GM18511 (cell line): ENCODE measurements around the gene WDR33.
A peak's percentile ranks its signal among the peaks of the same experiment; 100 is the strongest.
"Not testable (repeated sequence)": the region's sequence is repeated elsewhere in the genome, so short reads cannot be mapped to it uniquely, and the experiment has no call there.

Experiments used
- ATAC-seq: cut with Tn5 transposase; IDR thresholded peaks from one replicate; pipeline ENCODE4 v1.9.1; 2021; ENCODE audit warnings: mild to moderate bottlenecking, moderate library complexity; ENCODE audit not compliant: unreplicated experiment

WDR33 gene

DNA sequence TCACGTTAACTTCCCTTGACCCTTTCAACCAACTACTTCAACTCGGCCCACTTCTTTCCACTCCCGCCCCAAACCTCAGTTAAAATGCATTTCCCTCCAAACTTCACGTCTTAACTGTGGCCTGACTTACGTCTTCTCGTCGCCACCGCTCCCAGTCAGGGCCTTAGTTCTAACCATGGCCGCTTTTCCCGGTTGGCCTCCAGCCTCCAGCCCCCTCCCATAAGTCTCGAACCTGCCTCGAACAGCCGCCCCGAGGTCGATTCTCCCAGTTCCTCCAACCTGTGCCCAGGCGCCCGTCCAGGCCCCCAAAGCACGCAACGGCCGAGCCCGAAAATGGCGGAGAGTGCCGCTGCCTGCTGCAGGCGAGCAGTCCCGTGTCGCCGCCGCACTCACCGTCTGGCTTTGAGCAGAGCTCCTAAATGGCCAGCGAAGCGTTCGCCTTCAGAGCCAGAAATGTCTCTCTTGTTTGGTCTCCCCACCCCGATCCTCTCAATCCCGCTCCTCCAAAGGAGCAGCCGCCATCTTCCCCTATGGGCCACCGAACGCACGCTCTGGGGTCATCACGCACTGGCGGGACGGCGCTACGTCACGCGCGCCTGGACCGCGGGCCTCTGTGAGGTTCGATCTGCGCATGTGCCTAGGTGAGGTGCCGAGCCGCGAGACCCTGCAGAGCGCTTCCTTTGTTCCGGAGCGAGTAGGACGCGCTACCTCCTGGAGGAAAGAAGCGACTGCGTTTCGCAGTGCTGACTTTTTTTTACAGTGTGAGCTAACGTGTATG lies at the start of gene WDR33:
TSS of gene WDR33 (minus strand) at position 553 of the 778 bp plus-strand sequence. CDS start 40,190 bp downstream, outside the sequence.
- ATAC-seq: peak; percentile 99

DNA sequence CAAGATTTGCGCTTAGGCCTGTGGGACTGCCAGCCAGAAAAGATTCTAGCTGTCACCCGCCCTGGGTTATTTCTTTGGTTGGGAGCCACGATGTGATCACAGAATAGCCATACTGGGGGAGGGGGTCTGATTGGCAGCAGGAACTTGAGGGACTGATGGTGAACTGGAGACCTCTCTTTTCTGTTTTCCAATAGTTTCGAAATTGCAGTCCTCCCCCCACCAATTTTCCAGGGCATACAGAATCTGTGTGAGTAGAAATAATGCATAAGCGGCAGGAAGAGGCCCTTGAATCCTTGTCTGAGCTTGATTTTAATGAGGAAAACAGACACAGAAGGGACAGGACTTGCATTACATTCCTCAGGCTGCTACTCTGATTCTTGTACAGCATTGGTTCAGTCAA lies 49.2 kb upstream of the WDR33 start:
- no peak for ATAC-seq

DNA sequence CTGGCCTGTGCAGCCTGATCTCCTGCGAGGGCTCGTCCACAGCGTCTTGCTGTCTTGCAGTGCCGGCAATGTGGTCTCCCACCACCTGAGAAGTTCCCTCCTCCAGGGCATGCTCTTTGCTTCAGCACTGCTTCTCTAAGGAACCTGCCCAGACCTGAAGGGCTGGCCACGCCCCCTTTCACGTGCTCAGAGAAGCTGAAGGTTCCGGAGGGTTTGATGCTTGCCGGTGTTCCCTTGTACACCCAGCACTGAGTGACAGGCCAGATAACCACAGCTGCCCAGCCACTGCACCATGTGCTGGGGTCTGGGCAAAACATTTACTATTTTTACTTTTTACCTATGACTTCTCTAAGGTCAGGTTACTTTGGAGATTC lies 48.7 kb upstream of the WDR33 start:
- no peak for ATAC-seq

DNA sequence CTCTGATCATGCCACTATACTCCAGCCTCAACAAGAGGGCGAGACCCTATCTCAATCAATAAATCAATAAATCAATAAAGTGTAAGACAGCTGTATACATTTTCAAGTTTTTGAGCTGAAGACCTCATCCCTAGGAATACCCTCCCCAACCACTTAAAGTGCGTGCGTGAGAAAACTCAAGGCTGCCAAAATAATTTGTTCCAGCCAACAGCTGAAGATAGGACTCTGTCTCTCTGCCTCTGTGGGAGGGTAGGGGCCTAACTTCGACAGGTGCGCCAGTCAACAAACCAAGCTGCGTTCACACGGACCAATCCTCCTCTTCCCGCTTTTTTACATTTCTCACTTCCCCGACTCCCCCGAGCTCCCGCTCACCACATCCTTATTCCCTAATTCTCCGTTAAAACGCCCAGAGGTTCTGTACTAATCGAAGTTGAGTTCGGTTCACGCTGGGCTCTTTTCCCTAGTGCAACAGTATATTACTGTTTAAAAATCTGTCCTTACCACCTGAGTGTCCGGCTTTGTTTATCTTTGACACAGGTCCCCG lies 46.4 kb upstream of the WDR33 start:
- peak; percentile 29 for ATAC-seq

DNA sequence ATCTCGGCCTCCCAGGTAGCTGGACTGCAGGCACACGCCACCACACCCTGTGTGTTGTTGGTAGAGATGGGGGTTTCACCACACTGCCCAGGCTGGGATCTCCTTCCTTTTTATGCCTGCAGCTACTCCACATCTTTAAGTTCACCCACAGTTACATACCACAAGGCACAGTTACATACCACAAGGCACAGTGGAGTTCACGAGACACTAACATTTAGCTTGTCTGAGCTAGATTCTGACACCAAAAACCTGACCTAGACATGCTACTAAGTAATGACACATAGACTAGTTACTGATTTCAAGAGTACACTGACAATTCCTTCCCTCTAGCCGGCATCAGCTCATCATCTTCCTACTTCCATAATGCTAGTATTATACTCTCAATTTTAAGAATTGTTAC lies 42.7 kb upstream of the WDR33 start:
- ATAC-seq: no peak

DNA sequence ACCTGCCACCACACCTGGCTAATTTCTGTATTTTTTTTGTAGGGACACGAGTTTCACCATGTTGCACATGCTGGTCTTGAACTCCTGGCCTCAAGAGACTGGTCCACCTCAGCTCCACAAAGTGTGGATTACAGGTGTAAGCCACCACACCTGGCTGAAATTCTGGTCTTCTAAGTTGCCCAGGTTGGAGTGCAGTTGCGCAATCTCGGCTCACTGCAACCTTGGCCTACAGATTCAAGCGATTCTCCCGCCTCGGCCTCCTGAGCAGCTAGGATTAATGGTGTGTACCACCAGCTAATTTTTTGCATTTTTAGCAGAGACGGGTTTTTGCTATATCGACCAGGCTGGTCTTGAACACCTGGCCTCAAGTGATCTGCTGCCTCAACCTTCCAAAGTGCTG lies 41.4 kb upstream of the WDR33 start:
- ATAC-seq: no peak

DNA sequence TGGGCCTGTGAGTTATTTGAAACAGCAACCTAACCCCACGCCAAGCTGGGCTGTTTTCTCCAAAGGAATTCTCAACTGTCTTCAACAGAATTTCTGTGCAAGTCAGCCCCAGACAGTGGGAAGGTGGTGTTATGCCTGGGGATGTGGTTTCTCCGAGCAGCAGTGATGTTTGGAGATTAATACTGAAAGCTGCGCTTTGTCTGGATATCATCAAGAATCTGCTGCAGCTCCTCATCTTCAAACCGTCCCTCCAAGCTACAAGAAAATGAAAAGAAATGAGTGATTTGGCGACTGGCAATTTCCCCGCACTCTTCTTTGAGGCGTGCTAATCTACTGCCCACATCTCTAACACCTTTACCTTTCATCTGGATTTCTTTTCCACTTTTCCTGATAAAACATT lies 37.0 kb upstream of the WDR33 start:
- ATAC-seq: no peak

DNA sequence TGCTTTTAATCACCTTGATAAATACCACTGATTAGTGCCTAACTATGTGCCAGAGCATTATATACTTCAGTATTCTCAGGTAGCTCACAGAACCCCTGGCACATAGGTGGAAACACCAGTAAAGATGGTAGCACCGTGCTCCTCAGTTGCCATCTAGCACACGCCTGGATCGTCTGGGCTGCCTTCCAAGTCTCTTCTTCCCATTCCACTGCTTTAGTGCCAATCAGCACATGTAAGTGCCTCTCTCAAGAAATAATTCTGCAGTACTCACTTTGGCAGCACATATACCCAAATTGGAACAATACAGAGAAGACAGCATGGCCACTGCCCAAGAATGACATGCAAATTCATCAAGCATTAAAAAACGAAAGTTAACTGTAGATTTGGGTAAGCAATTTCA lies 34.0 kb upstream of the WDR33 start:
- ATAC-seq: no peak

DNA sequence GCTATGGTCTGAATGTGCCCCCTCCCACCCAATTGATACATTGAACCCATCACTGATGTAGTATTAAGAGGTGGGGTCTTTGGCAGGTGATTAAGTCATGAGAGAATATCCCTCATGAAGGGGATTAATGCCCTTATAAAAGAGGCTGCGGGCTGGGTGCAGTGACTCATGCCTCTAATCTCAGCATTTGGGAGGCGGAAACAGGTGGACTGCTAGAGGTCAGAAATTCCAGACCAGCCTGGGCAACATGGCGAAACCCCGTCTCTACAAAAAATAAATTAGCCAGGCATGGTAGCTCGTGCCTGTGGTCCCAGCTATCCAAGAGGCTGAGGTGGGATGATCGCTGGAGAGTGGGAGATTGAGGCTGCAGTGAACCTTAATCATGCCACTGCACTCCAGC lies 32.7 kb upstream of the WDR33 start:
- ATAC-seq: no peak

DNA sequence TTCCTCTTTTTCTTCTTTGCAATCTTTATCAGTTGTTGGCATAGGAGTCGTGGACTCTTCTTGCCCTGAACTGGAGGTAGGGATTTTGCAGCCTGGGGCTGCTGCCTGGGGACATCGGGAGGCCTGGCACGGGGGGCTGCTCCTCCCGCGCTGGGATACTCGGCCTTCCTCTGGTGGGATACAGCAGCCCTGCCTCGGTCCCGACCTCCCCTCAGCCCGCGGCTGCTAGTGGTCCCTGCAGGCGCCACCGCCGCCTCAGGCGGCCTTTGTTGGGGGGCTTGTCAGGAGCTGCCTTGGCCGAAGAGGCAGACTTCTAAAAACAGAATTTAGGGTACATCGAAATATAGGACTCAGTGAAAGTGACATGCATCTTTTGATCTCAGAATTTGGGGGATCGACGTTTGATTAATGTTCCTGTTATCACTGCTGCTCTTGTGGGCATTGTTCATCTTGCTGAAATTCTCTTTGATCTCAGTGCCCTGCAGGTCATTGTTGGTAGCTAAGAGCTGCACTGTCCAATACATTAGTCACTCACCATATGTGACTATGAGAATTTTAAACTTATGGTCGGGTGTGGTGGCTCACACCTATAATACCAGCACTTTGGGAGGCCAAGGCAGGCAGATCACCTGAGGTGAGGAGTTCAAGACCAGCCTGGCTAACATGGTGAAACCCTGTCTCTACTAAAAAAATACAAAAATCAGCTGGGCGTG lies 30.7 kb upstream of the WDR33 start:
- no peak for ATAC-seq

DNA sequence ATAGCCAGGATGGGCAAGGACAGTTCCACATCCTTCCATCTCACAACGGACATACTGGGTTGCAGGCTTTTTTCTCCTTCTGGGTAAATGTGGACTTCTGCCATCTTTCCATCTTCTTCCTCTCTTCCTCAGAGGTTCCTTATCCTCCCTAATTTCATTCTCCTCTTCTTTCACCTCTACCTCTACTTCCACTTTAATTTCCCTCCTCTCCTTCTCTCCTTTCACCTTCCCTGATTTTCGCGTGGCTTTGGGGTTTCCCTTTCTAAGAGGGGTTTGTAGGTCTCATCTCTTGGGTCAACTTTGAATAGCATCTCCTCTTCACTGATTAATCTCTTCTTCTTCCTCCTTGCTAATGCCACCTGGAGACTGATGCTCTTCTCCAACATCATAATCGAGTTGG lies 29.9 kb upstream of the WDR33 start:
- no peak for ATAC-seq

DNA sequence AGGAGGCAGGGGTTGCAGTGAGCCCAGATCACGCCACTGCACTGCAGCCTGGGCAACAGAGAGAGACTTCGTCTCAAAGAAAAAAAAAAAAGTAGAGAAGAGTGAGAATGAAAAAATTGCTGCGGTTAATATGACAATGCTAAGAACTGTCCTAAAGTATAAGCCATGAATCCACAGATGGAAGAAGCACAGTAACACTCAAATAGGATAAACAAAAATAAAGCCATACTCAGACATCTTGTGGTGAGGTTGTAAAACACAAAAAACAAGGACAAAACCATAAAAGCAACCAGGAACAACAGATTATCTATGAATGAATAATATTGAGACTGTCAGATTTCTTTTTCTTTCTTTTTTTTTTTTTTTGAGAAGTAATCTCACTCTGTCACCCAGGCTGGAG lies 24.0 kb upstream of the WDR33 start:
- no peak for ATAC-seq

DNA sequence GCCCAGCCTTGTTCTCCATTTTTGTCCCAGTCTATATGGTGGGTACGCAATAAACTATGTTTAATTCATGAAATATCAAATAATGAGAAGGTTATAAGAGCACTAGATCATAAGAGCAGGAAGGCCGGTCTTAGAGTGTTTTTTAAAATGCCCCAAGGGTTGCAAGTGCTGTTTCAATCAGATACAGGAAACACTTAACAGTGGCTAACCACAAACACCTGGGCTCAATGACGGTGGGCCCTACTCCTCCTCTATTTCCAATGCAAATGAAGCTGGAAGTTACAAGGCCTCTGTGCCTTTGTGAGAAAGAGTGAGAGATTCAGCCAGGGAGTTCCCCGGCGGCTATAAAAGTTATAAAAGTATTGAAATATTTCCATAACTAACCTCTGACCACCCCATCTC lies 18.9 kb upstream of the WDR33 start:
- peak; percentile 98 for ATAC-seq

DNA sequence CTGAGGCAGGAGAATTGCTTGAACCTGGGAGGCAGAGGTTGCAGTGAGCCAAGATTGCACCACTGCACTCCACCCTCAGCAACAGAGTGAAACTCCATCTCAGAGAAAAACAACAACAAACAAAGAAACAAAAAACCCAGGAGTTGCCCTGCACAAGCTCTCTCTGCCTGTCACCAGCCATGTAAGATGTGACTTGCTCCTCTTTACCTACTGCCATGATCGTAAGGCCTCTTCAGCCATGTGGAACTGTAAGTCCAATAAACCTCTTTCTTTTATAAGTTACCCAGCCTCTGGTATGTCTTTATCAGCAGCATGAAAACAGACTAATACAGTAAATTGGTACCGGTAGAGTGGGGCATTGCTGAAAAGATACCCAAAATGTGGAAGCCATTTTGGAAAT lies 15.7 kb upstream of the WDR33 start:
- not testable (repeated sequence) for ATAC-seq

DNA sequence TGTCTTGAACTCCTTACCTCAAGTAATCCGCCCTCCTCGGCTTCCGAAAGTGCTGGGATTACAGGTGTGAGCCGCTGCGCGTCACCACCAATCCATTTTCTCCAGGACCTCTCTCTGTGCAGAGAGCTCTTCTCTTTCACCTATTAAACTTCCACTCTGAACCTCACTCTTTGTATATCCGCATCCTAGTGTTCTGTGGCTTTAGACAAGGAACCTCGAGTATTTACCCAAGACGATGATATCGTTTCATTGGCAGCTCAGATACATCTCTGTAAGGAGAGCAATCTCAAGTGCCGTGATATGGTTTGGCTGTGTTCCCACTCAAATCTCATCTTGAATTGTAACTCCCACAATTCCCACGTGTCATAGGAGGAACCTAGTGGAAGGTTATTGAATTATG lies 15.1 kb upstream of the WDR33 start:
- ATAC-seq: no peak

DNA sequence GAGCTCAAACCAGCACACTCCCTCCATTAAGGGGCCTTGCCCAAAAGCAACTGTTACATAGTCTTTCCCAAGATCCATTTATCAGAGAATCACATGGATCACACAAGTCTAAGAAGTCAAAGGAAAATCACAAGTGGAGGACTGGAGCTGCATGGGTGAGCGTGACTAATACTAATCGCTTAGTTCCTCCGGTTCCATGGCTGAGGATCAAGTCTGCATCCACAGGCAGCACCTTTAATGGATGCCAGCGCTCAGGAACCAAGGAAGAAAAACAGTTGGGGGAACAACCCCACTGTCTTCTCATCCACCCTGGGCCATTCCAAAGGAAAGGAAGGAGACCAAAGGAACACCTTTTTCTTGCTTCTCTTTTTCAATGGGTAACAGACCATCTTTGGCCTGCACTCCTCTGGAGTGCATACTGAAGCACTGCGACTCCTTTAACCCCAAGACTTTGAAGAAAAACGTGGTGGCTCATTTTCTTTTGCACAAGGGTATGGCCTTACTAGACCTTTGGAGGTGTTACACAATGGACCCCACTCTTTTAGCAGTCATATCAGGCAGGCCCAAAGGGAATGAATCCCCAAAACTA lies 9.2 kb upstream of the WDR33 start:
- no peak for ATAC-seq

DNA sequence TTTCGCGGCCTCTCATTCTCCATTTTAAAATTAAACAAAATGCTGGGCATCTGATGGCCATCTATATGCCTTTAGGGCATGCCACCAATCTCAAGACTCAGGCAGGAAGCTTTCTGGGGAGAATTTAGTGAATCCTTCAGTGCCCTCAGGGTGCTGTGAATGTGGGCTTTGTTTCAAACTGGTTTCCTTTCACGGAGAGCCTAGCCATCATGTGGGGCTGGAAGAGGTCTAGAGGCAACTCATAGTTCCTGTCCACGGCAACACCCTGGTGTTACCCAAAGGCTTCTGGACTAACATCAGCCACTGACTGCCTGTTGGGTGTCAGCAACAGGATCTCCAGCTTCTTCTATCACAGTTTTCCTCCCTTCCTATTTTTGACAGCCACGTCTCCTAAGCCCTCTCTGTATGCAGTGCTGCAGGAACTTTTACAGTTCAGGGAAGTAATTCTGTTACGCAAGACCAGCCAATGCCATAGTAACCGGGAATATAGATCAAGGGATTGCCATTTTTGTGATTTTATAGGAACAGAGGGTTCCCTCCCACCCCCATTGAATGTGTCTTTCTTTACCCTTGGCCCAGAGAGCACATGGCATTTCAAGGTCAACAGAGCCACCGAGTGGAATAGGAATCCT lies 7.9 kb upstream of the WDR33 start:
- ATAC-seq: no peak

DNA sequence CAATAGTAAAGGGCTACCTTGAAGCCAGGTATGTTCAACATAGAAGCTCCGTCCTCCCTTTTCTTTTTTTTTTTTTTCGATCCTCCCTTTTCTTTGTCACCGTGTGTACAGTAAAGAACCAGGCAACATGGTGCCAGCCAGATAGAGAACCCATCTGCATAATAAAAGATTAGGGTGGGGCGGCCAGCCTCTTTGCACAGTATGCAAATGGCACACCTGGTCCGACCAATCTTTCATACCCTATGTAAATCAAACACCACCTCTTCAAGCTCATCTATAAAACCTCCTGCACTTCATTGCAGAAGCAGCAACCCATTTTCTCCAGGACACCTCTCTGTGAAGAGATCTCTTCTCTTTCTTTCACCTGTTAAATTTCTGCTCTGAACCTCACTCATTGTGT lies 7.3 kb upstream of the WDR33 start:
- no peak for ATAC-seq

DNA sequence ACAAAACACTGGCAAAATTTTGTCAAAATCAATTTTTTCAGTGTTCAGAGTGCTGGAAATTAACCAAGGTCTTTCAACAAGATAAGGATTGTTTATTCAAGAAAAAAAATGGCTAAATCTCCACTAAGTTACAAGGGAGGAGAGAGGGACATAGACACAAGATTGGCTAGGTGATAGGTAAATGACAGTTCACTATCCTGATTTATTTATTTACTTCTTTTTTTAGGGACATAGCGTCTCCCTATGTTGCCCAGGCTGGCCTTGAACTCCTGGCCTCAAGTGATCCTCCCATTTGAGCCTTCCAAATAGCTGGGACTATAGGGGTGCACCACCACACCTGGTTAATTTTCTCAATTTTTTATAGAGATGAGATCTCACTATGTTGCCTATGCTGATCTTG lies 3.7 kb upstream of the WDR33 start:
- ATAC-seq: no peak

DNA sequence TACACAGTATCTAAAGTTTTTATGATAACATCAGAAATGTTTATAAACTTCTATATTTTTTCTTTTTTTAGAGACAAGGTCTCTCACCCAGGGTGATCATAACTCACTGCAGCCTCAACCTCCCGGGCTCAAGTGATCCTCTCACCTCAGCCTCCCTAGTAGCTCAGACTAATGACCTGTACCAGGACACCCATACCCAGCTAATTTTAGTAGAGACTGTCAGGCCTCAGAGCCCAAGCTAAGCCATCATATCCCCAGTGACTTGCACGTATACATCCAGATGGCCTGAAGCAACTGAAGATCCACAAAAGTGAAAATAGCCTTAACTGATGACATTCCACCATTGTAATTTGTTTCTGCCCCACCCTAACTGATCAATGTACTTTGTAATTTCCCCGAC lies 1.5 kb upstream of the WDR33 start:
- ATAC-seq: not testable (repeated sequence)
